ENCODE results near the gene PEX5.

GRCh38 chr12:7209958-7210357 lies 20.5 kb downstream of the PEX5 start:
- TF ChIP-seq CTCF (IDR thresholded peaks at IDR 0.05) (no peak), POLR2A (IDR thresholded peaks at IDR 0.05) (no peak)

All from heart left ventricle (tissue), 13 donors.